GM23338 (cell line): Measurements from ENCODE around the gene MED17. TPM values are rescaled to one million over a fixed set of nuclear protein-coding genes. Genes with fewer than 3 reads are reported as not detected.

Experiments
- ATAC-seq: fragments of 200-7000 bp; cut with Tn5 transposase; 3 replicates; pipeline ENCODE4 v1.9.1; 2020
- DNase-seq: peaks from one replicate; pipeline ENCODE4 v3.0.0-alpha.2; 2015; ENCODE audit warnings: low spot score
- H2AFZ ChIP-seq: fragments of 200-600 bp; sonication (generic); 2 replicates; pipeline ENCODE4 v1.8.0; 2016; ENCODE audit warnings: antibody characterized with exemption, mild to moderate bottlenecking, moderate library complexity
- H3F3A ChIP-seq: fragments of 200-600 bp; sonication (generic); replicated peaks from 2 replicates; pipeline ENCODE4 v1.8.0; 2017; ENCODE audit warnings: antibody characterized with exemption, mixed run types, low read depth
- H3K27ac ChIP-seq: fragments of 200-600 bp; sonication (generic); 2 replicates; pipeline ENCODE4 v1.6.1; 2016; ENCODE audit warnings: low read depth
- H3K27me3 ChIP-seq: fragments of 200-600 bp; sonication (generic); 2 replicates; pipeline ENCODE4 v1.8.0; 2016; ENCODE audit warnings: mild to moderate bottlenecking, mixed run types, moderate library complexity; ENCODE audit not compliant: insufficient read depth
- H3K36me3 ChIP-seq: fragments of 200-600 bp; sonication (generic); 2 replicates; pipeline ENCODE4 v1.8.0; 2016; ENCODE audit warnings: mild to moderate bottlenecking; ENCODE audit not compliant: insufficient read depth
- H3K4me1 ChIP-seq: fragments of 200-600 bp; sonication (generic); 2 replicates; pipeline ENCODE4 v1.8.0; 2016; ENCODE audit warnings: mild to moderate bottlenecking, moderate library complexity; ENCODE audit not compliant: insufficient read depth
- H3K4me2 ChIP-seq: fragments of 200-600 bp; sonication (generic); 2 replicates; pipeline ENCODE4 v1.7.1; 2017; ENCODE audit warnings: mixed run types
- H3K4me3 ChIP-seq: fragments of 200-600 bp; sonication (generic); 2 replicates; pipeline ENCODE4 v1.6.1; 2016; ENCODE audit warnings: mixed run types
- H3K79me2 ChIP-seq: fragments of 200-600 bp; sonication (generic); replicated peaks from 2 replicates; pipeline ENCODE4 v1.8.0; 2017; ENCODE audit warnings: mild to moderate bottlenecking; ENCODE audit not compliant: insufficient read depth
- H3K9me2 ChIP-seq: fragments of 200-600 bp; sonication (generic); 2 replicates; pipeline ENCODE4 v1.8.0; 2017; ENCODE audit not compliant: insufficient read depth
- H4K20me1 ChIP-seq: fragments of 200-600 bp; sonication (generic); replicated peaks from 2 replicates; pipeline ENCODE4 v1.8.0; 2017; ENCODE audit warnings: mild to moderate bottlenecking; ENCODE audit not compliant: insufficient read depth
- H3K27ac Mint-ChIP-seq: 2 replicates; pipeline ENCODE4 v1.8.0; 2020; ENCODE audit warnings: inconsistent platforms, mild to moderate bottlenecking, moderate library complexity, mixed read lengths
- H3K27me3 Mint-ChIP-seq: 3 replicates; pipeline ENCODE4 v1.8.0; 2022; ENCODE audit warnings: low read depth, mild to moderate bottlenecking, moderate library complexity, mixed read lengths, inconsistent platforms; ENCODE audit not compliant: insufficient read depth, poor library complexity
- H3K36me3 Mint-ChIP-seq: 3 replicates; pipeline ENCODE4 v1.8.0; 2021; ENCODE audit warnings: low read depth, mild to moderate bottlenecking, inconsistent platforms, moderate library complexity, mixed read lengths
- H3K4me1 Mint-ChIP-seq: 3 replicates; pipeline ENCODE4 v1.8.0; 2020; ENCODE audit warnings: mild to moderate bottlenecking, inconsistent platforms, mixed read lengths
- H3K4me3 Mint-ChIP-seq: 3 replicates; pipeline ENCODE4 v1.8.0; 2021; ENCODE audit warnings: moderate library complexity, mild to moderate bottlenecking, inconsistent platforms, mixed read lengths
- H3K9me3 Mint-ChIP-seq: 3 replicates; pipeline ENCODE4 v1.8.0; 2020; ENCODE audit warnings: moderate library complexity, mild to moderate bottlenecking, inconsistent platforms, mixed read lengths
- EZH2 ChIP-seq: fragments of 200-600 bp; sonication (generic); IDR thresholded peaks from one replicate; pipeline ENCODE4 v1.8.0; 2017; ENCODE audit warnings: antibody characterized with exemption, mild to moderate bottlenecking, low read depth; ENCODE audit not compliant: unreplicated experiment
- EZH2phosphoT487 ChIP-seq: fragments of 200-600 bp; sonication (generic); IDR thresholded peaks from one replicate; pipeline ENCODE4 v1.8.1; 2018; ENCODE audit warnings: antibody characterized with exemption; ENCODE audit not compliant: unreplicated experiment
- JUNB ChIP-seq: IDR thresholded peaks from one replicate; pipeline ENCODE4 v1.6.1; 2016; ENCODE audit warnings: antibody characterized with exemption; ENCODE audit not compliant: unreplicated experiment
- NANOG ChIP-seq: IDR thresholded peaks from 2 replicates; pipeline ENCODE4 v1.6.1; 2016; ENCODE audit warnings: antibody characterized with exemption, borderline replicate concordance
- ZNF331 ChIP-seq: fragments of 250-450 bp; sonication (Bioruptor Pico); IDR thresholded peaks from 2 replicates; pipeline ENCODE4 v1.5.0; 2020; ENCODE audit warnings: low read depth, mild to moderate bottlenecking, moderate library complexity
- ZNF462 ChIP-seq: fragments of 250-450 bp; sonication (Bioruptor Pico); IDR thresholded peaks from 2 replicates; pipeline ENCODE4 v1.5.0; 2020; ENCODE audit warnings: mild to moderate bottlenecking, moderate library complexity
- polyA plus RNA-seq: library from polyadenylated mRNA; unstranded; fragments of >200 nt; fragmentation: Nextera tagmentation; extraction: Ambion mirVana; gene quantifications from 2 replicates; pipeline ENCODE4 v1.2.1, GENCODE V29; 2016
- total RNA-seq: library from RNA; depleted of rRNA; stranded (reverse); fragments of >200 nt; shearing (Covaris generic); gene quantifications from 2 replicates; pipeline ENCODE4 v1.2.3, GENCODE V29; 2014
- TF ChIP-seq, protein P1 (sequence below), 2 experiments: fragments of 200-600 bp in 1 of 2; sonication (generic) in 1 of 2; conservative IDR thresholded peaks; 2 replicates each; pipeline versions ENCODE4 v1.5.1 to v1.6.1; 2016 to 2017; ENCODE audit warnings: antibody characterized with exemption in 2 of 2, low read depth in 2 of 2, mild to moderate bottlenecking in 2 of 2, moderate library complexity in 1 of 2

MED17 gene
- total and polyA plus RNA-seq, 2 experiments from 2014 or later: 19.1 to 31.2 TPM

DNA sequence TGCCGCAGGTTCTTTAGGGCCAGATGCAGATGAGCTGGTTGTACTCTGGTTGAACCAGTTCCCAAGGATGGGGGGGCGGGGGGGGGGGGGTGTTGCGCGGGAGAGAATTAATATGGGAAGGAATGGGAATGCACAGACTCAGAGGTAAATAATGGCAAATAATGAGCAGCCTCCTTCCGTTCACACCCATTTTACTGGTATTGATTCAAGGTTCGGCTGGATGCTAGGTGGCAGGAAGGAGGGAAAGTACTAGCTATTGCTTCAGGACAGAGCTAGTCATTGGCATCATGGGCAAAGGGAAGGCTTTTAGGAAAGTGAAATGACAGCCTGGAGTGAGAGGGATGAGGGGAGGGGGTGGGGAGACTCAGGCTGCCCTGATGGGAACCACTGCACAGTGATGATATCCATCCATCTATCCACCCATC, 66.5 kb downstream of the MED17 start, which contains the start of gene VSTM5 (continued):
- TF ChIP-seq ZNF462 (CRISPR knock-in tag) (no peak), EZH2phosphoT487 (no peak), NANOG (no peak), ZNF331 (CRISPR knock-in tag) (no peak)
- TF ChIP-seq, protein P1, sequence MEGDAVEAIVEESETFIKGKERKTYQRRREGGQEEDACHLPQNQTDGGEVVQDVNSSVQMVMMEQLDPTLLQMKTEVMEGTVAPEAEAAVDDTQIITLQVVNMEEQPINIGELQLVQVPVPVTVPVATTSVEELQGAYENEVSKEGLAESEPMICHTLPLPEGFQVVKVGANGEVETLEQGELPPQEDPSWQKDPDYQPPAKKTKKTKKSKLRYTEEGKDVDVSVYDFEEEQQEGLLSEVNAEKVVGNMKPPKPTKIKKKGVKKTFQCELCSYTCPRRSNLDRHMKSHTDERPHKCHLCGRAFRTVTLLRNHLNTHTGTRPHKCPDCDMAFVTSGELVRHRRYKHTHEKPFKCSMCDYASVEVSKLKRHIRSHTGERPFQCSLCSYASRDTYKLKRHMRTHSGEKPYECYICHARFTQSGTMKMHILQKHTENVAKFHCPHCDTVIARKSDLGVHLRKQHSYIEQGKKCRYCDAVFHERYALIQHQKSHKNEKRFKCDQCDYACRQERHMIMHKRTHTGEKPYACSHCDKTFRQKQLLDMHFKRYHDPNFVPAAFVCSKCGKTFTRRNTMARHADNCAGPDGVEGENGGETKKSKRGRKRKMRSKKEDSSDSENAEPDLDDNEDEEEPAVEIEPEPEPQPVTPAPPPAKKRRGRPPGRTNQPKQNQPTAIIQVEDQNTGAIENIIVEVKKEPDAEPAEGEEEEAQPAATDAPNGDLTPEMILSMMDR (conservative IDR thresholded peaks at IDR 0.05; ENCODE audit: low read depth in 2 of 2): no peak

DNA sequence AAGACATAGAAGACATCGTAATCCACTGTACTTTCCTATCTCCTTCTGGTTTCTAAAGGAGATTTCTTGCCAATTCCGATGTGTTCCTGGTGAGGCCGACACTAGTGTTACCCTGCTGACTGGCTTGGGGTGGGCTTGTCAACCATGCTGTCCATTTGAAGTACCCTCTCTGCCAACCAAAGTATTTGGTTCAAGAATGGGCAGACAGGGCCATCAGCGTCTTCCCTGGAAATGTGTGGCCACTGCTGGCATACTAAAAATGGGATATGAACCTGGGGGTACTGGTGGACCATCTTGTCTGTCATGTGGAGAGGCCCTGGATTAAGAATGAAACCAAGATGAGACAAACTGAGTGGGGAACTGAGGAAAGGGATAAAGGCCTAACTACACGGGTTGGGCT, 68.2 kb downstream of the MED17 start:
- no peaks in the 10 kb centered on the region for H3K79me2 ChIP-seq
- H3K4me3 Mint-ChIP-seq: no peak overlapping the region
- peaks cover 35% of the 10 kb centered on the region for H3K4me1 ChIP-seq
- ATAC-seq: no peak
- DNase-seq: no peak
- H4K20me1 ChIP-seq: no peaks in the 10 kb centered on the region
- H3K4me1 Mint-ChIP-seq: peaks cover 29% of the 10 kb centered on the region
- H3K4me2 ChIP-seq: no peak overlapping the region
- H3K27me3 ChIP-seq: peaks cover 10% of the 10 kb centered on the region; the same call in 1 of the 2 replicates
- H3K36me3 Mint-ChIP-seq: no peaks in the 10 kb centered on the region; the same call in 1 of the 3 replicates
- H3K27ac Mint-ChIP-seq: no peak overlapping the region
- no peaks in the 10 kb centered on the region for H3K36me3 ChIP-seq
- peaks cover 10% of the 10 kb centered on the region for H3K27me3 Mint-ChIP-seq
- H3K9me3 Mint-ChIP-seq: no peaks in the 10 kb centered on the region; the same call in 2 of the 3 replicates
- no peak overlapping the region for H3K4me3 ChIP-seq
- H3K9me2 ChIP-seq: no peaks in the 10 kb centered on the region
- H3K27ac ChIP-seq: no peak overlapping the region
- H2AFZ ChIP-seq: no peak overlapping the region
- H3F3A ChIP-seq: 0 out of 2 replicates have a peak, but pooled peaks cover 3% of the 10 kb centered on the region
- TF ChIP-seq, protein P1 (conservative IDR thresholded peaks at IDR 0.05; ENCODE audit: low read depth in 2 of 2): no peak
- no peak for TF ChIP-seq JUNB
- no peak for TF ChIP-seq EZH2
